Pancreas (tissue), 10 donors: ENCODE results near the gene CALR3. TPM values are rescaled to one million over a fixed set of nuclear protein-coding genes. Genes with fewer than 3 reads are reported as not detected.
A peak's percentile ranks its signal among the peaks of the same experiment; 100 is the strongest.

Source experiments
- ATAC-seq, 4 donors: fragments of 200-7000 bp; cut with Tn5 transposase; one replicate each; pipeline versions ENCODE4 v1.8.0 to v1.9.1; 2020; ENCODE audit warnings: mild to moderate bottlenecking in 4 of 4, moderate library complexity in 4 of 4
- DNase-seq, 6 donors: peaks; one replicate each; pipeline ENCODE4 v3.0.0-alpha.2; 2020
- FAIRE-seq: peaks from 2 replicates; lab custom pipeline; 2012; peaks lifted over from hg19 to GRCh38; lab: Jason Lieb, UNC
- H3K27ac ChIP-seq, 4 donors: fragments of 200-600 bp; sonication (generic); 1 replicate in 3 of 4; 2 replicates in 1 of 4; pipeline versions ENCODE4 v1.5.0 to v1.8.0; 2020
- H3K27me3 ChIP-seq, 4 donors: fragments of 200-600 bp; one replicate each; pipeline ENCODE4 v1.8.0; 2021
- H3K36me3 ChIP-seq, 3 donors: fragments of 200-600 bp; sonication (generic) in 1 of 3; one replicate each; pipeline versions ENCODE4 v1.5.0 to v1.8.0; 2020 to 2021
- H3K4me1 ChIP-seq, 3 donors: fragments of 200-600 bp; one replicate each; pipeline ENCODE4 v1.8.0; 2021
- H3K4me3 ChIP-seq, 4 donors: fragments of 200-600 bp; sonication (generic) in 2 of 4; one replicate each; pipeline versions ENCODE4 v1.5.0 to v1.8.0; 2020 to 2021
- H3K9me3 ChIP-seq, 4 donors: fragments of 200-600 bp; one replicate each; pipeline ENCODE4 v1.8.0; 2021
- CTCF ChIP-seq, 4 donors: fragments of 200-600 bp; sonication (generic) in 3 of 4; IDR thresholded peaks; one replicate each; pipeline versions ENCODE4 v1.5.0 to v1.8.0; 2021; ENCODE audit warnings: antibody characterized with exemption in 4 of 4
- WGBS, 2 donors: extraction: QIAGEN DNeasy Blood & Tissue Kit; methylation state at CpG; one replicate each; pipeline ENCODE4 v1.1.7; 2013; 5-methylcytosine and 5-hydroxymethylcytosine counted together
- intact Hi-C, 3 donors: fragments of 100-400 bp; cut with DNase I; formaldehyde crosslinking; loops; one replicate each; pipeline versions ENCODE4 v1.11.1 to v1.14.2; 2022
- polyA plus RNA-seq, 2 donors: library from polyadenylated mRNA; stranded (reverse); fragments of 200-250 nt; gene quantifications; one replicate each; pipeline ENCODE4 v1.2.3, GENCODE V29; 2013
- total RNA-seq, 6 donors: library from RNA; stranded (reverse); fragmentation: NEBNext Ultra II Directional in 4 of 6; extraction: Animal tissue kit (Norgen Biotek cat#: 25700) in 4 of 6; gene quantifications; one replicate each; pipeline versions ENCODE4 v1.2.1 to v1.2.4, GENCODE V29; 2021 to 2023
- donor health status: healthy with polysubstance abuse.
- donor health status: DM: no; HTN: no; CAD: no; lungs with moderate emphysema.
- donor health status: DM: no; HTN: no; CAD: no.
- donor health status: control.
- donor health status: control.
- donor health status: Bipolar disorder and iron deficiency.
- donor health status: DM: yes; HTN: yes; CAD: no.
- donor health status: DM: no; HTN: no; CAD: no.
- donor health status: DM: no; HTN: no; CAD: no.
- donor health status: DM: yes; HTN: yes; CAD: no.

The CALR3 gene
- total and polyA plus RNA-seq, 8 donors = 0.07 TPM; not detected in 7

- intact Hi-C loops = no loop called here
- no peaks in the 10 kb centered on the region for H3K9me3 ChIP-seq
- no peak for FAIRE-seq
- H3K4me3 ChIP-seq = no peak overlapping the region
- ATAC-seq = no peak
- H3K27me3 ChIP-seq = no peaks in the 10 kb centered on the region
- peaks cover 6 to 11% (median 7%) of the 10 kb centered on the region in 3 donors for H3K4me1 ChIP-seq
- TF ChIP-seq CTCF (IDR thresholded peaks at IDR 0.05) = no peak
- H3K36me3 ChIP-seq = no peaks in the 10 kb centered on the region
- DNase-seq = no peak
- H3K27ac ChIP-seq = no peak overlapping the region
- WGBS, 2 donors = 49 to 61% methylated on average over 3 of the region's 3 CpGs
These were observed 36.3 kb downstream of the CALR3 start for GRCh38 chr19:16459680-16460079.

- FAIRE-seq (no peak), ATAC-seq (no peak), DNase-seq (no peak)
- H3K9me3 ChIP-seq = no peaks in the 10 kb centered on the region
- H3K27ac ChIP-seq = no peak overlapping the region
- peaks cover under 1 to 9% (median 7%) of the 10 kb centered on the region in 3 donors for H3K4me1 ChIP-seq
- H3K27me3 ChIP-seq = no peaks in the 10 kb centered on the region
- H3K36me3 ChIP-seq = no peaks in the 10 kb centered on the region
- H3K4me3 ChIP-seq = no peak overlapping the region
- intact Hi-C loops = no loop called here
- WGBS, 2 donors = 85 to 88% methylated on average over 25 of the region's 25 CpGs
- TF ChIP-seq CTCF (IDR thresholded peaks at IDR 0.05) = no peak
These were observed 37.3 kb downstream of the CALR3 start for GRCh38 chr19:16458391-16459341.

- 61 to 63% methylated on average over 8 of the region's 8 CpGs for WGBS, 2 donors
- Histone ChIP-seq H3K27ac (no peak overlapping the region), H3K27me3 (no peaks in the 10 kb centered on the region), H3K4me3 (no peak overlapping the region), H3K4me1 (peaks cover 0 to 8% (median 6%) of the 10 kb centered on the region in 3 donors), H3K9me3 (no peaks in the 10 kb centered on the region), H3K36me3 (no peaks in the 10 kb centered on the region)
- intact Hi-C loops = no loop called here
- no peak for DNase-seq
- no peak for ATAC-seq
- no peak for FAIRE-seq
- TF ChIP-seq CTCF (IDR thresholded peaks at IDR 0.05) = no peak
These were observed 38.0 kb downstream of the CALR3 start for GRCh38 chr19:16457954-16458331.

GRCh38 chr19:16457195-16457953 lies 38.6 kb downstream of the CALR3 start:
- H3K27me3 ChIP-seq = no peaks in the 10 kb centered on the region
- peaks cover 0 to 8% (median 6%) of the 10 kb centered on the region in 3 donors for H3K4me1 ChIP-seq
- no peaks in the 10 kb centered on the region for H3K9me3 ChIP-seq
- no peaks in the 10 kb centered on the region for H3K36me3 ChIP-seq
- H3K4me3 ChIP-seq = no peak overlapping the region
- TF ChIP-seq CTCF (IDR thresholded peaks at IDR 0.05) = no peak
- intact Hi-C loops = no loop called here
- ATAC-seq (peak in 3 of 4 donors; percentile 40 to 66 (median 55)), DNase-seq (peak in 1 of 6 donors; percentile 34), FAIRE-seq (no peak)
- WGBS, 2 donors = 55 to 61% methylated on average over 16 of the region's 16 CpGs
- no peak overlapping the region for H3K27ac ChIP-seq
